Chondrocyte (in vitro differentiated cells): ENCODE results near the gene RBM4. TPM values are rescaled to one million over a fixed set of nuclear protein-coding genes. Genes with fewer than 3 reads are reported as not detected.
A peak's percentile ranks its signal among the peaks of the same experiment; 100 is the strongest.

ENCODE experiments used
- DNase-seq: peaks from one replicate; pipeline ENCODE4 v3.0.0; 2021; ENCODE audit warnings: mixed read lengths, low spot score
- H3K27ac Mint-ChIP-seq: one replicate; pipeline ENCODE4 v1.8.0; 2021; ENCODE audit warnings: mild to moderate bottlenecking, moderate library complexity, mixed read lengths; ENCODE audit not compliant: unreplicated experiment
- H3K27me3 Mint-ChIP-seq: 2 replicates; pipeline ENCODE4 v1.8.0; 2021; ENCODE audit warnings: low read depth, mixed read lengths
- H3K36me3 Mint-ChIP-seq: 2 replicates; pipeline ENCODE4 v1.8.0; 2021; ENCODE audit warnings: low read depth, mixed read lengths
- H3K4me1 Mint-ChIP-seq: 2 replicates; pipeline ENCODE4 v1.8.0; 2021; ENCODE audit warnings: low read depth, mild to moderate bottlenecking, mixed read lengths
- H3K4me3 Mint-ChIP-seq: one replicate; pipeline ENCODE4 v1.8.0; 2021; ENCODE audit warnings: mild to moderate bottlenecking, moderate library complexity, mixed read lengths; ENCODE audit not compliant: unreplicated experiment
- H3K9me3 Mint-ChIP-seq: 2 replicates; pipeline ENCODE4 v1.8.0; 2021; ENCODE audit warnings: low read depth, mixed read lengths
- total RNA-seq: library from RNA; stranded (reverse); gene quantifications from 3 replicates; pipeline ENCODE4 v1.2.1, GENCODE V29; 2021
- TF ChIP-seq, protein P1 (sequence below): fragments of 200-600 bp; sonication (generic); IDR thresholded peaks from 2 replicates; pipeline ENCODE4 v1.5.0; 2021; ENCODE audit warnings: antibody characterized with exemption, mild to moderate bottlenecking, moderate library complexity

Gene RBM4
- total RNA-seq, 1 donor from 2014 or later, result 109 TPM

DNA sequence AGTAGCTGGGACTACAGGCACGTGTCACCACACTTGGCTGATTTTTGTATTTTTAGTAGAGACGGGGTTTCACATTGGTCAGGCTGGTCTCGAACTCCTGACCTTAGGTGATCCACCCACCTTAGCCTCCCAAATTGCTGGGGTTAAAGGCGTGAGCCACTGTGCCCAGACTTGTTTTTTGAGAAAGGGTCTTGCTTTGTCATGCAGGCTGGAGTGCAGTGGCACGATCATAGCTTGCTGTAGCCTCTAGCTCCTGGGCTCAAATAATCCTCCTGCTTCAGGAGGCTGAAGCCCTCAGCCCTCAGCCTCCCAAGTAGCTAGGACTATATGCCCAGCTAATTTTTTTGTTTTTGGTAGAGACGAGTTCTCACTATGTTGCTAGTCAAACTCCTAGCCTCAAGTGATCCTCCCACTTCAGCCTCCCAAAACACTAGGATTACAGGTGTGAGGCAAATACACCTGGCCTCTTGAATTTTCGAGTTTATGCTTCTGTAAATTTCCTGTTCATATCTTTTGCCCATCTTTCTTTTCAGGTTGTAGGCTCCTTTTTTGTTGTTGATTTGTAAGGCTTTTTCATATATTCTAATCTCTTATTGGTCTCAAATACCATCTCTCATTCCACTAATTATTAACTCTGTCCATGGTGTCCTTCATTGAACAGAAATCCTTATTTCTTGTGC, 42.6 kb downstream of the RBM4 start:
- TF ChIP-seq, protein P1, sequence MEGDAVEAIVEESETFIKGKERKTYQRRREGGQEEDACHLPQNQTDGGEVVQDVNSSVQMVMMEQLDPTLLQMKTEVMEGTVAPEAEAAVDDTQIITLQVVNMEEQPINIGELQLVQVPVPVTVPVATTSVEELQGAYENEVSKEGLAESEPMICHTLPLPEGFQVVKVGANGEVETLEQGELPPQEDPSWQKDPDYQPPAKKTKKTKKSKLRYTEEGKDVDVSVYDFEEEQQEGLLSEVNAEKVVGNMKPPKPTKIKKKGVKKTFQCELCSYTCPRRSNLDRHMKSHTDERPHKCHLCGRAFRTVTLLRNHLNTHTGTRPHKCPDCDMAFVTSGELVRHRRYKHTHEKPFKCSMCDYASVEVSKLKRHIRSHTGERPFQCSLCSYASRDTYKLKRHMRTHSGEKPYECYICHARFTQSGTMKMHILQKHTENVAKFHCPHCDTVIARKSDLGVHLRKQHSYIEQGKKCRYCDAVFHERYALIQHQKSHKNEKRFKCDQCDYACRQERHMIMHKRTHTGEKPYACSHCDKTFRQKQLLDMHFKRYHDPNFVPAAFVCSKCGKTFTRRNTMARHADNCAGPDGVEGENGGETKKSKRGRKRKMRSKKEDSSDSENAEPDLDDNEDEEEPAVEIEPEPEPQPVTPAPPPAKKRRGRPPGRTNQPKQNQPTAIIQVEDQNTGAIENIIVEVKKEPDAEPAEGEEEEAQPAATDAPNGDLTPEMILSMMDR, result no peak
- Mint-ChIP-seq H3K9me3 (no peaks in the 10 kb centered on the region), H3K27me3 (no peaks in the 10 kb centered on the region), H3K27ac (no peak overlapping the region), H3K4me1 (peaks cover 20% of the 10 kb centered on the region), H3K36me3 (peaks cover 5% of the 10 kb centered on the region), H3K4me3 (no peak overlapping the region)
- DNase-seq, result peak; percentile 13

GRCh38 chr11:66683877-66684276, 45.4 kb downstream of the RBM4 start:
- Mint-ChIP-seq H3K27ac (no peak overlapping the region), H3K4me3 (no peak overlapping the region), H3K4me1 (no peaks in the 10 kb centered on the region)

GRCh38 chr11:66684635-66685034, 46.1 kb downstream of the RBM4 start:
- peak; percentile 8 for DNase-seq
- Mint-ChIP-seq H3K27ac (no peak overlapping the region), H3K4me1 (no peaks in the 10 kb centered on the region), H3K27me3 (no peaks in the 10 kb centered on the region), H3K9me3 (no peaks in the 10 kb centered on the region), H3K4me3 (no peak overlapping the region), H3K36me3 (peaks cover 7% of the 10 kb centered on the region)
- TF ChIP-seq, protein P1, result no peak

More at GRCh38 chr11:66683877-66684276, 45.4 kb downstream of the RBM4 start:
- H3K27me3 Mint-ChIP-seq, result no peaks in the 10 kb centered on the region
- H3K9me3 Mint-ChIP-seq, result no peaks in the 10 kb centered on the region
- DNase-seq, result peak; percentile 11
- TF ChIP-seq, protein P1, result no peak
- H3K36me3 Mint-ChIP-seq, result peaks cover 7% of the 10 kb centered on the region

DNA sequence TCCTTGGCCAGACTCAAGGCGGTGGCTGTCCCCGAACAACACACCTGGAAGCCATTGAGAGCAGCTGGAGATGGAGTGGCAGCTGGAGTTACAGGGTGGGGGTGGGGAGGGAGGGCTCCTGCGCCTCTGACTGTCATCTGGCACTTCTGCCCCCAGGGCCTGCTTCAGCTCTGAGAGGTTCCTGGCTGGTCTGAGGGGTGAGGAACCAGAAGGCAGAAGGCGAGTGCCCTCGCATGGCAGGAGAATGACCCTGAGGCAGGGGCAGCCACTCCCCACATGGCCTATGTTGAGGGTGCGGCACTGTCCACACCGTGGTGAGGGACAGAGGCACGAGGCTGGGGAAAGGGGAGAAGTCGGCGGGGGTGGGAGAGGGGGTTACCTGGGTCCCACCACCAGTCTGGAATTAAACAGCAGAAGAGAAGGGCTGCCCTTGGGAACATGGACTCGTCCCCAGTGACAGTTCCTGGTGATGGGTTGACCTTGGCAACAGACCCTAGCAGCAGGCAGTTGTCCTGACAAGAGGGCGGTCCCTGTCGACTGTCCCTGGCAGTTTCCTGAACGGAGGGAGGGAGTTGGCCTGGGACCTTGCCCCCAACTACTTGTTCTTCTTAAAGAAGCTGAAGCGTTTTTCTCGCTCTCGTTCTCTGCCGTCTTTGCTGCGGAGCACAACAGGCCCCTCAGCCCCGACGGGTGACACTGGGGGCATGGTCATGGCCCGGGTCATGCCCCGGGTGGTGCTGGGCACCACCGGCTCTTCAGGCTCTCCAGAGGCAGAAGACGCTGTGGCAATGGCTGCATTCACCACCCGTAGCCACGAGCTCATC, 47.0 kb downstream of the RBM4 start:
- H3K36me3 Mint-ChIP-seq, result peaks cover 7% of the 10 kb centered on the region
- DNase-seq, result peak; percentile 71

More for the DNA sequence above, 47.0 kb downstream of the RBM4 start:
- Mint-ChIP-seq H3K9me3 (no peaks in the 10 kb centered on the region), H3K27me3 (no peaks in the 10 kb centered on the region), H3K27ac (no peak overlapping the region), H3K4me3 (no peak overlapping the region), H3K4me1 (no peaks in the 10 kb centered on the region)
- TF ChIP-seq, protein P1, result no peak
